ENCODE results near the gene PPP2R2D.

DNA sequence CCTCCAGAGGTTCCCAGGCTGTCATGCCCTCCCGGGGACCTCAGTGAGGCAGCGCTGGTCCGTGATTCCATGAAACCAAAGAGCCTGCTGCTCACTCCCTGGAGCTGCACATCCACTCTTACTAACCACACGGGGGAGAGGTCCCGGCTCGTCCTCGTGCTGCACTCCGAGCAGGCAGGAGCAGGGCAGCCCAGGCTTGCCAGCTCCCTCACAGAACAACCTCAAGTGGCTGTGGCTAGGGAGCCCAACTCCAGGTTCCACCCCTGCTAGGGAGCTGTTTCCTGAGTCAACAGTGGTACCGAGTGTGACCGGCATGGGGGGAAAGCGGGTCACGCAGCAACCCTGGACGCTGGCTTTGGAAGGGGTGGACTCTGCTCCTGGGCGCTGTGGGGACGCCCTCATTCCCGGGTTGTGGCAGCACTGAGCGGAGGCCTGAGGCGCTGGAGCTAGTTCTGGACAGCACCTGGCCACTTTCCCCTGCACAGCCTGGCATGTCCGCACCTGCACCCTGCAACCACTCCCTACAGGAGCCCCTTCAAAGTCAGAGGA is 27.9 kb upstream of the PPP2R2D start:
- TF ChIP-seq, protein P1, sequence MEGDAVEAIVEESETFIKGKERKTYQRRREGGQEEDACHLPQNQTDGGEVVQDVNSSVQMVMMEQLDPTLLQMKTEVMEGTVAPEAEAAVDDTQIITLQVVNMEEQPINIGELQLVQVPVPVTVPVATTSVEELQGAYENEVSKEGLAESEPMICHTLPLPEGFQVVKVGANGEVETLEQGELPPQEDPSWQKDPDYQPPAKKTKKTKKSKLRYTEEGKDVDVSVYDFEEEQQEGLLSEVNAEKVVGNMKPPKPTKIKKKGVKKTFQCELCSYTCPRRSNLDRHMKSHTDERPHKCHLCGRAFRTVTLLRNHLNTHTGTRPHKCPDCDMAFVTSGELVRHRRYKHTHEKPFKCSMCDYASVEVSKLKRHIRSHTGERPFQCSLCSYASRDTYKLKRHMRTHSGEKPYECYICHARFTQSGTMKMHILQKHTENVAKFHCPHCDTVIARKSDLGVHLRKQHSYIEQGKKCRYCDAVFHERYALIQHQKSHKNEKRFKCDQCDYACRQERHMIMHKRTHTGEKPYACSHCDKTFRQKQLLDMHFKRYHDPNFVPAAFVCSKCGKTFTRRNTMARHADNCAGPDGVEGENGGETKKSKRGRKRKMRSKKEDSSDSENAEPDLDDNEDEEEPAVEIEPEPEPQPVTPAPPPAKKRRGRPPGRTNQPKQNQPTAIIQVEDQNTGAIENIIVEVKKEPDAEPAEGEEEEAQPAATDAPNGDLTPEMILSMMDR (IDR thresholded peaks at IDR 0.05; ENCODE audit: poor library complexity): no peak
- TF ChIP-seq EZH2 (IDR thresholded peaks at IDR 0.05; ENCODE audit: borderline replicate concordance) (no peak), EZH2phosphoT487 (IDR thresholded peaks at IDR 0.05; ENCODE audit: low read depth, severe bottlenecking, unreplicated experiment) (no peak)

Measured in hepatocyte (in vitro differentiated cells).